Peyer's patch (tissue), 4 donors: ENCODE measurements around the gene PHOSPHO1.

ENCODE experiments used
- CTCF ChIP-seq, 6 experiments: fragments of 450-650 bp in 4 of 6; fragments of 200-600 bp in 2 of 6; sonication (generic) in 1 of 6; IDR thresholded peaks; one replicate each; pipeline ENCODE4 v1.5.1; 2017 to 2019; ENCODE audit warnings: antibody characterized with exemption in 6 of 6, mild to moderate bottlenecking in 3 of 6, moderate library complexity in 1 of 6
- POLR2A ChIP-seq, 2 donors: fragments of 450-650 bp; IDR thresholded peaks; one replicate each; pipeline ENCODE4 v1.5.1; 2017; ENCODE audit warnings: antibody characterized with exemption in 2 of 2, mild to moderate bottlenecking in 2 of 2, moderate library complexity in 2 of 2

DNA sequence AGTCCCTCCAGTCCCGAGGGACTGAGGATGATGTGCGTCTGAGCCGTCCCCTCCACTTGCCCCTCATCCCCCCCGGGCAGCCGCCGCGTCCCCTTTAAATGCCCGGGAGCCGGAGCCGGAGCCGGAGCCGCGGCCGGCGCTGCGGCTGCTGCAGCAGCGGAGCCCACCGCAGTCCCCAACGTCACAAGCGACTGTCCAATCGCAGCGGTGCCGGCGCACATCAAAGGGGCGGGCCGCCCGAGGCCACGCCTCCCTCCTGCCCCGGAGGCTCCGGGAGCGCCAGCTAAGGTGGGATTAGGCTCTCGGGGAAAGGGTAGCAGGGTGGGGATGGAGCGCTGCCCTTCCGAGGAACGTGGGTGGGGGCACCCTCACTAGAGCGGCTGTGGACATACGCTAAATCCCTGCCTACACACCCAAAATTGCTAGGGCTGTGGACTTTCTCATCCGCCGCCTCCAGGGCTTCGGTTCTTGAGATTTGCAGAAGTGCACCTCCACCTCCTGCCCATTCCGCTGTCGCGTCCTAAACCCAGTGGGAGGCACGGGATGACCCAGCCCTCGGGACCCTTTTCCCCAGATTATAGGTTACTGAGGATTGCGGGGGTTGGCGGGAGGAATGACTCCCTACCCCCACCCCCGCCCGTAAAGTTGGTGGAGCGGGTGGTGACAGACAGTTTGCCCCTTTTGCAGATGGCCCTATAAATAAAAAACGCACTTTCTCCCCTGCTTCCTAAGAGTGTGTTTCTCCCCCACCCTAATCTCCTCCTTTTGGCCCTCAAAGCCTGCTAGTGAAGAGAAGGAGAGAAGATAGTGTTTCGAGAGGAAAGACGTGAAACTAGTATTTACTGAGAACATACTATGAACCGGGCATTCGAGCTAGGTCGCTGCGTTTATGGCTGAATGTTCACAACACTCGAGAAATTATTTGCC, at the start of gene PHOSPHO1:
- TF ChIP-seq CTCF (IDR thresholded peaks at IDR 0.05) (no peak), POLR2A (IDR thresholded peaks at IDR 0.05) (no peak)
